ENCODE data around the gene ROBO4. TPM values are rescaled to one million over a fixed set of nuclear protein-coding genes. Genes with fewer than 3 reads are reported as not detected.

Gene ROBO4
- total RNA-seq, 4 donors from 2014 or later, result 4.8 to 31.8 (median 6.4) TPM

GRCh38 chr11:124877910-124878758, 19.5 kb downstream of the ROBO4 start:
- Histone ChIP-seq H3K36me3 (no peaks in the 10 kb centered on the region), H3K27ac (no peak overlapping the region), H3K4me1 (peaks cover 0 to 28% (median 12%) of the 10 kb centered on the region in 4 donors), H3K27me3 (peaks cover 10% of the 10 kb centered on the region), H3K4me3 (no peak overlapping the region), H3K9me3 (no peaks in the 10 kb centered on the region)
- in situ Hi-C loops (cut with MboI; ENCODE audit: low pct_ligation_motif_present in 1 of 4, low pct_unique_long_range_greater_than_20kb in 1 of 4, low sequenced_read_pairs in 3 of 4), result no loop called here
- no peak for TF ChIP-seq EP300 (IDR thresholded peaks at IDR 0.05; ENCODE audit: low read depth)
- no peak for TF ChIP-seq POLR2AphosphoS5 (IDR thresholded peaks at IDR 0.05)
- TF ChIP-seq POLR2A (IDR thresholded peaks at IDR 0.05), result no peak
- TF ChIP-seq, protein P1, sequence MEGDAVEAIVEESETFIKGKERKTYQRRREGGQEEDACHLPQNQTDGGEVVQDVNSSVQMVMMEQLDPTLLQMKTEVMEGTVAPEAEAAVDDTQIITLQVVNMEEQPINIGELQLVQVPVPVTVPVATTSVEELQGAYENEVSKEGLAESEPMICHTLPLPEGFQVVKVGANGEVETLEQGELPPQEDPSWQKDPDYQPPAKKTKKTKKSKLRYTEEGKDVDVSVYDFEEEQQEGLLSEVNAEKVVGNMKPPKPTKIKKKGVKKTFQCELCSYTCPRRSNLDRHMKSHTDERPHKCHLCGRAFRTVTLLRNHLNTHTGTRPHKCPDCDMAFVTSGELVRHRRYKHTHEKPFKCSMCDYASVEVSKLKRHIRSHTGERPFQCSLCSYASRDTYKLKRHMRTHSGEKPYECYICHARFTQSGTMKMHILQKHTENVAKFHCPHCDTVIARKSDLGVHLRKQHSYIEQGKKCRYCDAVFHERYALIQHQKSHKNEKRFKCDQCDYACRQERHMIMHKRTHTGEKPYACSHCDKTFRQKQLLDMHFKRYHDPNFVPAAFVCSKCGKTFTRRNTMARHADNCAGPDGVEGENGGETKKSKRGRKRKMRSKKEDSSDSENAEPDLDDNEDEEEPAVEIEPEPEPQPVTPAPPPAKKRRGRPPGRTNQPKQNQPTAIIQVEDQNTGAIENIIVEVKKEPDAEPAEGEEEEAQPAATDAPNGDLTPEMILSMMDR (IDR thresholded peaks at IDR 0.05), result no peak
- intact Hi-C loops (cut with DNase I; ENCODE audit: low total_unique reads), result no loop called here
- WGBS, 2 donors (ENCODE audit: low coverage in 1 of 2), result 84% methylated on average over 16 of the region's 17 CpGs; no CpG with 5 or more reads in 1 of the 2 donors
- no peak for DNase-seq

DNA sequence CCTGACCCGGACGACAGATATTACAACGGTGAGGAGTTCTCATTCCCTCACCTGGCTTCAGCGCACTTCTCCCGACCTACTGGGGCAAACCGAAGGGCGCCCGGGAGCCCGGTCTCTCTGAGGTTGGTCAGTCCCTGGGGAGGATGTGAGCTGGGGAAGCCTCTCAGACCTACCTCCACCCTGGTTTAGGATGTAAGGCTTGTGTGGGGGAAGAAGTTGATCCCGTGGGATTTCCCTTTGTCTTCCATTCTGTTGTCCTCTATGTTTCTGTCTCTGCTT, 20.1 kb downstream of the ROBO4 start:
- WGBS, 2 donors (ENCODE audit: low coverage in 1 of 2), result 83 to 85% methylated on average over 1 to 10 of the region's 10 CpGs
- H3K4me1 ChIP-seq, result peaks cover 0 to 23% (median 9%) of the 10 kb centered on the region in 4 donors
- no peaks in the 10 kb centered on the region for H3K36me3 ChIP-seq
- no peak for TF ChIP-seq POLR2A (IDR thresholded peaks at IDR 0.05)
- no peak for TF ChIP-seq POLR2AphosphoS5 (IDR thresholded peaks at IDR 0.05)
- TF ChIP-seq EP300 (IDR thresholded peaks at IDR 0.05; ENCODE audit: low read depth), result no peak
- in situ Hi-C loops (cut with MboI; ENCODE audit: low pct_ligation_motif_present in 1 of 4, low pct_unique_long_range_greater_than_20kb in 1 of 4, low sequenced_read_pairs in 3 of 4) (no loop called here), intact Hi-C loops (cut with DNase I; ENCODE audit: low total_unique reads) (no loop called here)
- peak overlapping the region in 2 of 4 donors; percentile 70 to 86 for H3K27ac ChIP-seq
- DNase-seq, result no peak
- no peaks in the 10 kb centered on the region for H3K9me3 ChIP-seq
- peaks cover 16% of the 10 kb centered on the region for H3K27me3 ChIP-seq
- H3K4me3 ChIP-seq, result no peak overlapping the region

- Histone ChIP-seq H3K36me3 (no peaks in the 10 kb centered on the region), H3K27ac (peak overlapping the region; percentile 70 to 88 (median 86)), H3K27me3 (peaks cover 21% of the 10 kb centered on the region), H3K4me3 (peak overlapping the region in 3 of 4 donors; percentile 40 to 65 (median 44)), H3K9me3 (no peaks in the 10 kb centered on the region), H3K4me1 (peaks cover 0 to 18% (median 9%) of the 10 kb centered on the region in 4 donors)
- in situ Hi-C loops (cut with MboI; ENCODE audit: low pct_ligation_motif_present in 1 of 4, low pct_unique_long_range_greater_than_20kb in 1 of 4, low sequenced_read_pairs in 3 of 4), result no loop called here
- no peak for DNase-seq
- TF ChIP-seq, protein P1 (IDR thresholded peaks at IDR 0.05), result no peak
- no peak for TF ChIP-seq EP300 (IDR thresholded peaks at IDR 0.05; ENCODE audit: low read depth)
- TF ChIP-seq POLR2A (IDR thresholded peaks at IDR 0.05), result no peak
- no peak for TF ChIP-seq POLR2AphosphoS5 (IDR thresholded peaks at IDR 0.05)
- intact Hi-C loops (cut with DNase I; ENCODE audit: low total_unique reads), result no loop called here
- WGBS, 2 donors (ENCODE audit: low coverage in 1 of 2), result 9 to 52% methylated on average over 9 to 28 of the region's 30 CpGs
Observed at GRCh38 chr11:124876818-124877630, 20.6 kb downstream of the ROBO4 start.

DNA sequence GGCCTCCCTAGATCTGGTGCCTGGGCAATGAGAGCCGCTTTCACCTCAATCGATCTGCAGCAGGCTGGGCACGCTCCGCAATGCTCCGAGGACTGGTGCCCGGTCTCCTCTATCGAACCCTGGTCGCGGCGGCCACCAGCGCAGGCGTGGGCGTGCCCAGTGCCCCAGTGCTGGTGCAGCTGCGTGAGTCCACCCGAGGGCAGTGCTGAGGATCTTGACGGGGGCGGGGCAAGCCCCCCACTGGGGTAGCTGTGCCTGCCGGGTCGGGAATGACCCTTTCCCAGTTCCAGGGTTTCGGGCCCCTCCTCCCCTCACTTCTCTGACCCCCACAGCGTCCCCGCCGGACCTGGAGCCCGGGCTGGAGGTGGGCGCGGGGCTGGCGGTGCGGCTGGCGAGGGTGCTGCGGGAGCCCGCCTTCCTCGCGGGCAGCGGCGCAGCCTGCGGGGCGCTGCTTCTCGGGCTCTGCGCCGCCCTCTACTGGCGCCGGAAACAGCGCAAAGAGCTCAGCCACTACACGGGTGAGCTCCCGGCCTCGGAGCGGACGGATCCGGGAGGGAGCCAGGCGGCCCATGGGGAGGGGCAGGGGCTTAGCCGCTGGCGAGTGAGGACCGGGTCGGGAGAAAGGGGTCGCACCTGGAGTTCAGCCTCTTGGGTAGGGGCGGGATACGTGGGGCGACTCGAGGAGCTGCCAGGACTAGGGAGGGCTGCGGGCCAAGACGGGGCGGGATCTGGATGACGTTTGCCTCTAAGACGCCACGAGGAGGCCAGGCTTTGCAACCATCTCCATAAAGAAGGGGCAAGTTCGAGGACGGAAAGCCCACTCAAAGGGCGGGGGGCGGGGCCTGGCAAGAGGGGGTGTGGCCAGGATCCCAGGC, 21.5 kb downstream of the ROBO4 start:
- Histone ChIP-seq H3K4me1 (peaks cover 0 to 17% (median 9%) of the 10 kb centered on the region in 4 donors), H3K4me3 (peak overlapping the region; percentile 33 to 65 (median 42)), H3K27me3 (peaks cover 30% of the 10 kb centered on the region), H3K9me3 (no peaks in the 10 kb centered on the region), H3K27ac (peak overlapping the region; percentile 70 to 88 (median 86)), H3K36me3 (no peaks in the 10 kb centered on the region)
- TF ChIP-seq EP300 (IDR thresholded peaks at IDR 0.05; ENCODE audit: low read depth) (no peak), POLR2A (IDR thresholded peaks at IDR 0.05) (peak; percentile 35), POLR2AphosphoS5 (IDR thresholded peaks at IDR 0.05) (peak in 2 of 3 donors; percentile 54 to 56)
- TF ChIP-seq, protein P1 (IDR thresholded peaks at IDR 0.05), result peak; percentile 47 to 86 (median 73)
- WGBS, 2 donors (ENCODE audit: low coverage in 1 of 2), result 2% methylated on average over 38 of the region's 69 CpGs; no CpG with 5 or more reads in 1 of the 2 donors
- peak; percentile 84 for DNase-seq
- intact Hi-C loops (cut with DNase I; ENCODE audit: low total_unique reads), result no loop called here
- in situ Hi-C loops (cut with MboI; ENCODE audit: low pct_ligation_motif_present in 1 of 4, low pct_unique_long_range_greater_than_20kb in 1 of 4, low sequenced_read_pairs in 3 of 4), result no loop called here
